HG02852 (cell line): ENCODE data around the gene TBC1D9.

Experiments used
- ATAC-seq: cut with Tn5 transposase; IDR thresholded peaks from one replicate; pipeline ENCODE4 v1.9.1; 2021; ENCODE audit warnings: mild to moderate bottlenecking, moderate library complexity; ENCODE audit not compliant: unreplicated experiment

Gene TBC1D9

DNA sequence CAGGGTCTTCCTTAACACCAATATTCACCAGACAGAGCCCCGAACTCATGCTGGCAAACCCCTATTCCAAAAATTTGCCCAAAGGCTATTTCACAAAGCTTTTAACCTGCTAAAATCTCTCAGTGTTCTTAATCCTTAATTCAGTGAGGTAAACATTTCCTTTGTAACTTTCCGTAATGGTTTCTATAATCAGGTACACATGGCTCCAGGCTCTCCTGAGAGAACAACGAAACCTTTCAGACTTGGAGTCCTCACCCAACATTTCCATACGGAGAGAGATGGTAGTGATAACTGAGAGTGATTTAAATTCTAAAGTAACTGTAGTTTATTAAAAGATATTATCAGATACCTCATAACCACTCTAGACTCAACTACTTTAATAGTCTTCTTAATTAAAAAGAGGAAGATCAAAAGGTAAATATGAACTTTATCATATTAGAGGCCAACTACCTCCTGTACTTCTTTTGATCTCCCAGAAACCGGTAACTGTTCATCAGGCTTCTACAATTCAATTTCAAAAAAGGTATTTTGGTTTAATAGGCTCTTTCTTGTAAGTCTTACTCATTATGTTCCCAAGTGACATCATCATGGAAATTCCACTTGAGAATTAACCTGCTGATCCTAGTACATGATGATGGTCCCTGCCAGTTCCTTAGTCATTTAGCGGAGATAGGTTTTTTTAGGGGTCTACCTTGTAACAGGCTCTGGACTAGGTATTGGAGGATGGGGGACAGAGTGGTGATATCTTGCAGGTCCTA lies 96.1 kb downstream of the TBC1D9 start:
- ATAC-seq, result no peak

DNA sequence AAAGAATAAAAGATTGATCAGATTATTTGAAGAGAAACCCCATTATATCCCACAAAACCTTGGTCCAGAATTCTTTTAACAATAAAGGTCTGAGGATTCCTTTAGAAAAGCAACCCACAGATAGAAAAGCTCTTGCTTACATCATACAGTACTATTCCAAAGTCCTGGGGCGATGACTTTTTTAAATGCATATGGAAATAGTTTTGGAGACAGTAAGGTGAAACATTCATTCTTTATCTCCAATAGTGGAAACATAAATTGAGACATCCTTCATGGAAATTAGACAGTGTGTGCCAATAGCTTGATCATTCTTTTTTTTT lies 101.7 kb downstream of the TBC1D9 start:
- no peak for ATAC-seq

- ATAC-seq, result no peak
These were observed 102.3 kb downstream of the TBC1D9 start for GRCh38 chr4:140653718-140654494.

- ATAC-seq, result no peak
These were observed 103.6 kb downstream of the TBC1D9 start for GRCh38 chr4:140652601-140653000.

- ATAC-seq, result no peak
These were observed 107.4 kb downstream of the TBC1D9 start for GRCh38 chr4:140648716-140649308.

GRCh38 chr4:140645614-140646412 lies 110.4 kb downstream of the TBC1D9 start:
- ATAC-seq, result no peak

DNA sequence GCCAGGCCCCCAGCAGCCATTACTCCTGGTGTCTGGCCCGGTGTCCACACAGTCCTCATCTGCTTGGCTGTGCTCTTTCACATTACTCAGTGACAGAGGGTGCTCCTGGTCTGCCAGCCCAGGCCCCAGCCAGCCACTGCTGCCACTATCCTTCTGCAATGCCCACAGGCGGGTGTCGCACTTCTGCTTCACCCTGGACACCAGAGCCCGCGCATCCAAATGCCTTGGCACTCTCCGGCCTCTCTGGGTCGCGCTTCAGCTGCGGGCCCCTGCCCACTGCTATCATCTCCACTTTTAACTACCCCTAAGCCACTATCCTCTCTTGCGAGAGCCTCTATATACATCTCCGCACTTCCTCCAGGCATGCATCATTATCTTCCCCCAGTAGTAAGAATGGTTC lies 111.0 kb downstream of the TBC1D9 start:
- no peak for ATAC-seq

- ATAC-seq, result no peak
These were observed 111.6 kb downstream of the TBC1D9 start for GRCh38 chr4:140644470-140645185.

DNA sequence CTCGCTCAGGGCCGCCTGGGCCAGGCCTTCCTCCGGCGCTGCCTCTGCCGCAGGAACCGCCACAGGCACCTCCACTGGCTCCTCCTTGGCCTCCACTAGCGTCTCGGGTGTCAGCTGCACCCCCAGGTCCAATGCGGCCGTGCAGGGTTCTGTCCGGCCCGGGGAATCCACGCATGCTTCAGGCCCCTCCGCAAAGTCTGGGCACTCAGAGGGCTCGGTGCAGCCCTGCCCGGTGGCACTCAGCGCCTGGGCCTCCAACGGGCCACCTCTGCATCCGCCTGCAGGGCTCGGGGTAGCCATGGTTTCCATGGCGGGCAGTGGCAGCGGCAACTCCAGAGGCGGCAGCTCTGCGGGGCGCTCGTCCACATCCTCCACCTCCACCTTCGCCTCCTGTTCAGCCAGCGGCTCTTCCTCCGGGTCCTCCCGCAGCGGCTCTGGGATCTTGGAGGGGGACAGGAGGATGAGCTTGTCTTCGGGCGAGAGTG lies 112.6 kb downstream of the TBC1D9 start:
- ATAC-seq, result no peak

- ATAC-seq, result no peak
These were observed 113.3 kb downstream of the TBC1D9 start for GRCh38 chr4:140642674-140643437.

DNA sequence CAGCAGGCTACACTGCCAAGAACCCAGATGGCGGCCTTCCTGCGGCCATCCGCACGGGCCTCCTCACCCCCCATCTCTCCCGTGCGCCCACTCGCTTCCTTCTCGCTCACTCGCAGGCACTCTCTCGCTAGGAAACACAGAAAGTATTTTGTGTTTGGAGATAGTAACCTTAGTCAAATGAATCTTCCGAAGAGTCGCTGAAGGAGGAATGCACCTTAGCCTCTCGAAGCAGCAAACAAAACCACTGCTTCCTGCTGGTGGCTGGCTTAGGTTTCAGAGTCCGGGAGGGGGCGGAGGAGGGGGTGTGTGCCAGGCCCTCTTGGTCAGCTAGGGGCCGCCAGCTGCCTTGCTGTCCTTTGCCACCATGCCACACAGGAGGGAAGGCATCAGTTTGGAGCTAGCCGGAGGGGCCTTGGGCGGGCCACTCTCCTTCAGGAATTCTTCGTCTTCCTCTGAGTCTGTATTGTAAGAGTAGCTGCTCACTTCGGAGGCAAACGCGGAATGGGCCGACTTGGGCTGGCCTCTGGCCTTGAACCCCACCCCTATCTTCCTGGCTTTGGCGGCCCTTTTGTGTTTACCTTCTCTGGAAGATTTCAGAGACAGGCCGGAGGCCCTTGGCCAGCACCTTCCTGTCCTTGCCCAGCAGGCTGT lies 114.3 kb downstream of the TBC1D9 start:
- no peak for ATAC-seq

- ATAC-seq, result no peak
These were observed 115.1 kb downstream of the TBC1D9 start for GRCh38 chr4:140641105-140641555.

DNA sequence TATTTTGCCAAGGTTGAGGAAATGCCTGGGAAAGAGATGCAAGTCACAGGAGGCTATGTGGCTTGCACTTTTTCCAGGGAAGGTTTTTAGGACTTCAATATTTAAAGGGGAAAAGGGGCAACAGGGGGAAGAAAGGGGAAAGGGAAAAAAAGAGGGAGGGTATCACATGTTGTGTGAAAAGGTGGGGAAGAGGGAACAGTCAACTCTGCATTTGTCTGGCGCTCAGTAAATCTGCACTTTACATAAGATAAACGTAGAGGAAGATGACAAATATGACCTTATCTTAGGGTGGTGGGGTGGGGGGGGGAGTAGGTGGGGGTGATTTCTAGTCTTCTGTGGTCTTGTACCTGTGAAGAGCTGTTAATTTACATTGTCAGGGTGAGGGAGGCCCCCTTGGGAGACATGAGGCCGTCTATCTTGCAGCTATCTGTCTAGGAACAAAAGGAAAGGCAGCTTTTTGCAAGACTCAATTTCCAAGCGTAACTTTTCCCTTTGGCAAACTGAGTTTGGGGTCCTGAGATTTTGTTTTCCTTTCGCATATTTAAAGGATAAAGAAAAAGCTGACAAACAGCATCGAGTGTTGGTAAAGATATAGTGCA lies 115.9 kb downstream of the TBC1D9 start:
- ATAC-seq, result no peak

DNA sequence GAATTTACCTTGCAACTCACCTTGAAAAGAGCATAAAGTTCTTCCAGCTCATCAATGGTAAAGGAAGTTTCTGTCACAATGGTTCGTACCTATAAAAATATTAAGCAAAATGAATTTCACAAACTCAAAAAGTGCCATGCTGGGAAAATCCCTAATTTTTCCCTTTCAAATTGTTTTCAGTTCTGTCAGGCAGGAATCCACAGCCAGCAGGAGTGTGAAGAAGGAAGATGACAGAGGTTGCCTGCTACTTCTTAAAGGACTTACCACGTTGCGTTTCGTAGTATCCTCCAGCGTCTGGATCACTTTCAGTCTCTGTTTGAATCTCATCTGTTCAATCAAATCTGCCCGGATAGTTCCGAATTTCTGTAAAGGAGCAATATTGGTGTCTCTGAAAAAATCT lies 117.1 kb downstream of the TBC1D9 start:
- ATAC-seq, result no peak

DNA sequence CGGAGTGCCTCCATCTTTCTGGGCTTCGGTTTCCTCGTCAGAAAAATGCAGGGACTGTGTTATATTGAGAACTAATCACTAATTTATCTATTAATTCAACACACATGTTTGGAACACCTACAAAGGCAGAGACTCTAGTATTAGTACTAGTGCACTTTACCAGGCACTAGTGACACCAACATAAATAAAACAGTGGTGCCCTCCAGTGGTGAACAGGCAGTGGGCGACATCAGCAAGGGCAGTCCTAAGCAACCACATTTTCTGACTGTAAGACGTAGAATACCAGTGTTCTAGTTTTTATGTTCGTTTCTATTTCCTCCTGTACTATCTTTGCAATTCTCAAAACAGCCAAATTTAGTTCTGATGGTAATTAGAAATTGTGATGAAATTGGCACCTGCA lies 118.3 kb downstream of the TBC1D9 start:
- peak; percentile 88 for ATAC-seq

DNA sequence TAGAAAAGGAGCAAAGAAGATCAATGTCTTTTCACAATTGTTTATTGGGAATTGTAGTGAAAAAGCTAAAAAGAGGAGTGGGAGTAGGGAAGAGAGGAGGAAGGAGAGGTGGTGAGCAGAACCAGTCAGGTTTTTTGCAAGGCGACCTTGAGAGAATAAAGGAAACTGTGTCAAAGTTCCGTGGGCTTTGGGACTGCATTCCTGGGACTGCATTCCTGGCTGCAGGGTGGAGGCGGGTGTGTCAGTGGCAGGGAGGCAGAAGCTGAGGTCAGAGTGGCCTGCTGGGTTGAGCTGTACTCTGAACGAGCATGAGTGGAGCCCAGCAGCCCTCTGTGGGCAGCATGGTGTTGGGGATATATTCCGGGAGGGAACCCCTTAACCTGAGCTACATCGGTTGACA lies 120.6 kb downstream of the TBC1D9 start:
- ATAC-seq, result no peak

GRCh38 chr4:140633951-140634350 lies 122.2 kb downstream of the TBC1D9 start:
- no peak for ATAC-seq

DNA sequence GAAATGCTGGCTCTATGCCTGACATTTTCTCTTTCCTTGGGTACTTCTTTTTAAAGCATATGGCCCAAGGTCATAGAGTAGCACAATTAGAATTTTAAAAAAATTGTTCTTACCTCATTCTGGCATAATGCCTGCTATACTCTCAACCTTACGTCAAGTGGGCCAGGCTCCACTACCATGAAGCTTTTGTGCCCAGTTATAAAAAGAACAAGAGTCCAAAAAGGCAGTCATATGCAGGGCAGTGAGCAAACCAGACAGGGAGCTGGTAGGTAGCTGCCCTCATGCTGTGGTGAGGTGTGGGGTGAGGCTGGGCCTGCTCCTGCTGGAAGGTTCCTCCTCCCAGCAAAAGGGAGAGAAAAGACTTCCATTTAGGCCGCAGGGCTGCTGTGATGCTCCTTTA lies 123.1 kb downstream of the TBC1D9 start:
- ATAC-seq, result no peak

GRCh38 chr4:140630246-140630645 lies 125.9 kb downstream of the TBC1D9 start:
- no peak for ATAC-seq
